GM19351 (cell line): ENCODE measurements around the gene THAP12.
"Not testable (repeated sequence)": the region's sequence is repeated elsewhere in the genome, so short reads cannot be mapped to it uniquely, and the experiment has no call there.

Experiments used
- ATAC-seq: cut with Tn5 transposase; IDR thresholded peaks from one replicate; pipeline ENCODE4 v1.9.1; 2021; ENCODE audit warnings: mild to moderate bottlenecking, moderate library complexity; ENCODE audit not compliant: unreplicated experiment

THAP12 gene

DNA sequence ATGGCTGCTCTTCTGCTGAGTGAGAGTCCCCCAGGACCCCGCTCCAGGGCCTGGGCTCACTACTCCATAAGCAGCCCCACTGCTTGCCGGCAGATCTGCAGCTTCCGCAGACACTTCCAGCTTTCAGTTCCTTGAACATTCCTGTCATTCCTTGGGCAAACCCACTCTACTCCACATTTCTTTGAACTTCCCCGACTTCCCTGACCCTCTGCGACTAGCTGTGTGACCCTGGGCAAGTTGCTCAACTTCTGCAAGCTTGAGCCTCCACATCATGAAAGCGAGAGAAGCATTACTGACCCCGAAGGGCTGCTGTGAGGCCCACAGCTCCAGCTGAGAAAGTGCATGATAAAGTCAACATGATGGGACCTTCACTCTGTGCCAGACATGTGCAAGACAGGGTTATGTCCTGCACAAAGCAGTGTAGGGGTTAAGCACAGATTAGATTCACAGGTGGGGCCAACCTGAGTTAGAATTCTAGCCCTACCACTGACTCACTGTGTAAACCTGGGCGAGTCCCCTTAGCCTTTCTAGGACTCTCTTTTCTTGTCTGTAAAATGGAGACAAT, 51.8 kb downstream of the THAP12 start:
- no peak for ATAC-seq

GRCh38 chr11:76327756-76328388, 53.1 kb downstream of the THAP12 start:
- no peak for ATAC-seq

- no peak for ATAC-seq
Measured at GRCh38 chr11:76327202-76327601, 53.7 kb downstream of the THAP12 start.

- no peak for ATAC-seq
Measured at GRCh38 chr11:76325185-76325584, 55.7 kb downstream of the THAP12 start.

DNA sequence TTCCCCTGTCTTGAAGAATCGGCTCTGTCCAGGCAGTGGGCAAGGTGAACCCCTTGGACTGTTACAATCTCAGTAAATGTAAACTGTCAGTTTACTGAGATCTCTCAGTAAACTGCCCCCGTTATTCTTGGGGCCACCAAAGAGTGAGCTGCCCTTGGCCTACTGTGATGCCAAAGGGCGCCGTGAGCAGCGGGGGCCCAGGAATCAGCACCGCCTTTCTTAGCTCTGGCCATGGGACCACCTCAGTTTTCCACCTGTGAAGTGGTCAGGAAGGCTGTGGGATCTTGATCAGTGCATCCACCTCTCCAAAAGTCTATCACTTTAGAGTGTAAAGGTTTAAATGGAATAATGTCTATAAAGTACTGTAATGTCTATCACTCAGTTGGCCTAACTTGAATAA, 57.1 kb downstream of the THAP12 start:
- ATAC-seq = no peak

DNA sequence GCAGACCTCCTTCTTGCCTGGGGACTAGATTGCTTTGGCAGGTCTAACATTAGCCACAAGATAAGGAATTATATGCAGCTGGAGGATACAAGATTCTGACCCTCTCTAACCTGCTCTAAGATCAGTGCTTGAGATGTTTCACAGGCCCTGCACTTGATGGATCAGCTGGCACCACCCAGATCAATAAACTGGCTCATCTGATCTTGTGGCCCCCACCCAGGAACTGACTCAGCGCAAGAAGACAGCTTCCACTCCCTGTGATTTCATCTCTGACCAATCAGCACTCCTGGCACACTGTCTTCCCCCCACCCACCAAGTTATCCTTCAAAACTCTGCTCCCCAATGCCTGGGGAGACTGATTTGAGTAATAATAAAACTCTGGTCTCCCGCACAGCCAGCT, 57.6 kb downstream of the THAP12 start:
- ATAC-seq = not testable (repeated sequence)

DNA sequence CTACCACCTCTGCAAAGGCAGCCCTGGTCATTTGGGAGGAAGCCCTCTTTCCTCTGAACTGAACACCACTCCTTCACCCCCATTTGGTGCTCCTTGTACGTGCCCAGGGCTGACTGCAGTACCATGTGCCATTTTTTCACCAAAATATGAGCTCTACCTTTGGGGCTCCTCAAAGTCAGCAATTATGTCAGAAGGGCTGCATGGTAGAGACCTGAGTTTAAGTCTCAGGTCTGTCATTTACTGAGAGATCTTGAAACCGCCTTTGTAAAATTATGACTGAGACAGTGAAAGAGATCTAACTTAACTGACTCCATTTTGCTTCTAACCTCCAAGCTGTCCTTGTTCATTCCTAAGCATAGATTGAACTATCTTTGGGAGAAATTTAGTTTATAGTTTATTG, 58.0 kb downstream of the THAP12 start:
- no peak for ATAC-seq

DNA sequence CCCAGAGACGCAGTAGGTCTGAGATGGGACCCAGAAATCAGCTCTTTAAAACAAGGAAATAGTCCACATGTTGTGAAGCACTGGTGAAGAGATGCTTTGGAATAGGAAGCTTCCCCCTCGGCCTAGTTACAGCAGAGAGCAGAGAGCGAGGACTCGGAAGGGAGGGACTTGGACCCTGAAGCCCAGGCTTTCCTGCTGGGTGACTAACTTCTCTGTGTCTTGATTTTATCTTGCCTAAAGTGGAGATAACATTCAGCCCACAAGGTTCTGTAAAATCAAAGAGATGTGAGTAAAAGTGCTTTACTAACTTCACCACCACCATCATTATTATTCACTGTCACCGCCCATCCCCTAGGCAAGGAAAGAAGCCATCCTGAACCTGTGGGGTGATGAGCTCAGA, 58.4 kb downstream of the THAP12 start:
- no peak for ATAC-seq

DNA sequence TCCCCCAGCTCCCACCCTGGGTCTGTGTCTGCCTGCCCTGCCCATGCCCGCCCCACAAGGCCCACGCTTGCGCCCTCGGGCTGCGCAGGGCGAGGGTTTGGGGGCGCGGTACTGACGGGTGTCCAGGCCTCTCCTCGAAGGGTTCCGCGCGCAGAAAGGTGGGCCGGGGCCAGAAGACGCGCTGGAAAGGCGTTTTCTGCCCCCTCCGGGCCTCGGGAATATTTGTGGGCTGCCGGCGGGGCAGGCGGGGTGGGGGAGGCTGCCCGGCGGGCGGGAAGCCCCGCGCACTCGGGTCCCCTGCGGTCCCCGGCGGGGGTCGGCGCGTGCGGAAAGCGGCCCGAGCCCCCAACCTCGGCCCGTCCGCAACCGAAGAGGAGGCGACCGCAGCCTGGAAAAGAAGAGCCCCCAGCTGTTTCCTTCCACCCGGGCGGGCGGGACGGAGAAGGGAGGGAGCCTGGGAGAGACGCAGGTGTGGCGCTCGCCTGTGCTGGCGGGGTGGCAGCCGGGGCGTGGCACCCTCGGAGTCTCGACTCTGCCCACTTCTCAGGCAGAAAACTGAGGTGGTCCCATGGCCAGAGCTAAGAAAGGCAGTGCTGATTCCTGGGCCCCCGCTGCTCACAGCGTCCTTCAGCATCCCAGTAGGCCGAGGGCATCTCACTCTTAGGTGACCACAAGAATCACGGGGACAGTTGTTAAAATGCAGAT, 59.0 kb downstream of the THAP12 start:
- ATAC-seq = no peak

DNA sequence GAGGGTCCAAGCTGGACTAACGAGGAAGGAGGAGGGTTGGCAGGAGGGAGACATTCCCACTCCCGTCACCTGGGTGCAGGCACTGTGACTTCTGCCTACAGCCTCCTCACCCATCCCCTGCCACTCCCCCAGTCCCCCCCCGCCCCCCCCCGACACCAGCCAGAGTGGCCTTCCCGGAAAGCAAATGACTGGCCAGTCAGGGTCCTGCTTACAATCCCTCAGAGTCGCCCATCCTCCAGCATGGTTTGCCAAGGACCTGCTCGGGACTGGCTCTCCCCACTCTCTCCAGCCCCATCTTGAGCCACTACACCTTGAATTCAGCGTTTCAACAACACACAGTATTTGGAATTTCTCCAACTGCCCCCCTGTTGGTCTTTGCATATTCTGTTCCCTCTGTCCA, 59.6 kb downstream of the THAP12 start:
- ATAC-seq = no peak

GRCh38 chr11:76320929-76321328, 60.0 kb downstream of the THAP12 start:
- ATAC-seq = no peak

DNA sequence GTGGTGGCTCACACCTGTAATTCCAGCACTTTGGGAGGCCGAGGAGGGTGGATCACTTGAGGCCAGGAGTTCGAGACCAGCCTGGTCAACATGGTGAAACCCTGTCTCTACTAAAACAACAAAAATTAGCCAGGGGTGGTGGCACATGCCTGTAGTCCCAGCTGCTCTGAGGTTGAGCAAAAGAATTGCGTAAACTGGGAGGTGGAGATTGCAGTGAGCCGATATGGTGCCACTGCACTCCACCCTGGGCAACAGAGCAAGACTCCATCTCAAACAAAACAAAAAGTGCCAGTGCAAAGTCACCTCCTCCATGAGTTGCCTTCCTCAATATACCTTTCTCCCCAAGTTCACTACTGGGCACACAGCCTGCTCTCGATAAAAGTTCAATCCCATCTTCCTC, 61.1 kb downstream of the THAP12 start:
- ATAC-seq = not testable (repeated sequence)

- ATAC-seq = peak; percentile 67
Measured at GRCh38 chr11:76318744-76319384, 62.1 kb downstream of the THAP12 start.

DNA sequence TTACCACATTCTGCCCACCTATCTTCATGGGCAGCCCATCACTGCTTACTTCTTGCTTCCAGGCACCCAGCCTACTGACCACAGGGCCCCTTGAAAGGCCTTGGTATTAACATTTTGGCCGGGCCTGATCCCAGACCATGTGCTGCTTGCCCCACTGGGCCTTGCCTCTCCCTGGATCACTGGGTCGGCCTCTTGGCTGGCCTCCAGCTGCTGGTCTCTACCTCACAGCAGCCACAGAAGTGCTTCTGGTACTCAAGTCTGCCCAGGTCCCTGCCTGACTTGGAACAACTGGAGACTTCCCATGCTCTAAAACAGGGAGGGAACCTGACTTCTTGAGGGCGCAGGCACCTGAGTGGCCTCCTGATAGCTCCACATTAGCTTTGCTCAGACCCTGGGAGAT, 63.6 kb downstream of the THAP12 start:
- no peak for ATAC-seq

- no peak for ATAC-seq
Measured at GRCh38 chr11:76316726-76317125, 64.2 kb downstream of the THAP12 start.

GRCh38 chr11:76315182-76315853, 65.6 kb downstream of the THAP12 start:
- no peak for ATAC-seq

- no peak for ATAC-seq
Measured at GRCh38 chr11:76314741-76315090, 66.2 kb downstream of the THAP12 start.

DNA sequence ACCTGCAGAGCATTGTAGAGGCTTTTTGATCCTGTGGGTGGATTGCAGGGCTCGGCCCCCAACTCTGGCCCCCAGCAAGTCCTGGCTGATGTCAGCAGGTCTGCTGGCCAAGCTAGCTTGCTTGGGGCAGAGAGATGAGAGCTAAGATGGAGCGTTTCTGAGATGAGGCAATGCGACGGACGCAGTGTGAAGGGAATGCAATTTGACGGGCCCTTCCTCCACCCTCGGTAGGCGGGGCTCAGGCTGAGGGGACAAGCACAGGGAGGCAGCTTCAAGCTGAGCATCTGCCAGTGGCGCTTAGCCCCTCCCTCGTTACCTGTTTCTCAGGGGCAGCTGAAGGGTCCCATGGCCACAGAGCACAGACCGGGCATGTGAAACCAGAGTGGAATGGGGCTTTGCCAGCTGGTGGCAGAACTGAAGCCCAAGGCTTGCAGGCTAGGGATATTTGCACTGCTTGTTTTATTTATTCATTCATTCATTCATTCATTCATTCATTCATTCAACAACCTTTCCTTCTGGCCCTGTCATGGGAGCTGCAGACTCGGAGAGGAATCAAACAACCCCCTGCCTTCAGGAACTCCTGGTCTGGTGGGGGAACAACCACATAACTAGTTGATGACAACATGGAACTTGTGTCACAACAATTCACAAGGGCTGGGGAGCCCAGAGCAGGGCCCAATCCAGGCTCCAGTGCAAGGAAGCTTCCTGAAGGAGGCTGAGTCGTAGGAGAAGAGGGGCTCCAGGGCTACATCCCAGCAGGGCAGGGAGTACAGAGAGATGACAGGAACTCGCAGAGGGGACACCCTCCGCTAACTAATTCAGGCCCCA, 66.8 kb downstream of the THAP12 start:
- ATAC-seq = no peak

DNA sequence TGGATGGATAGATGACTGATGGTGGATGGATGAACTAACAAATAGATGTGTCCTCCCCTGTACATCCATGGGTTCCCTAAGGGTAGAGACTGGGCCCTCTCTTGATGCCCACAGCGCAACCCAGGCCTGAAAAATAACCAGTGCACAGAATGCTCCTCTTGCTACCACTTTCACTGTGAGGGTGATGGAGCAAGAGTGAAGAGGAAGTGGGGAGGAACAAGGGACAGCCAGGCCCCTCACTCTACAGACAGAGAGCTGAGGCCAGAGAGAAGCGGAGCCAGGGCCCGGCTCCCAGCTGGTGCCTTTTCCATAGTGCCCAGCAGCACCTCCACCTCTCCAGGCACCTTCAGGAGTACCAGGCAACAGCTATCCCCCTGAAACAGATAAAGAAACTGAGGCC, 67.7 kb downstream of the THAP12 start:
- no peak for ATAC-seq

- no peak for ATAC-seq
Measured at GRCh38 chr11:76310832-76311595, 69.9 kb downstream of the THAP12 start.
